SK-N-SH treated with all-trans-retinoic acid at 6 μM for 48 hours (cell line): ENCODE results near the gene IGF2BP1.
"Not testable (repeated sequence)": the region's sequence is repeated elsewhere in the genome, so short reads cannot be mapped to it uniquely, and the experiment has no call there.

ENCODE experiments used
- ATAC-seq: fragments of 200-7000 bp; cut with Tn5 transposase; 3 replicates; pipeline ENCODE4 v1.9.1; 2020; ENCODE audit warnings: mild to moderate bottlenecking, moderate library complexity
- ARNTL ChIP-seq: fragments of 450-650 bp; formaldehyde crosslinking; IDR thresholded peaks from 2 replicates; pipeline ENCODE4 v1.5.0; 2020; ENCODE audit warnings: low read depth, mild to moderate bottlenecking, moderate library complexity, borderline replicate concordance
- BACH2 ChIP-seq: fragments of 250-450 bp; sonication (Bioruptor Pico); IDR thresholded peaks from 2 replicates; pipeline ENCODE4 v1.9.0; 2021; ENCODE audit warnings: mild to moderate bottlenecking, borderline replicate concordance
- CREB5 ChIP-seq: fragments of 250-450 bp; sonication (Bioruptor Pico); IDR thresholded peaks from 2 replicates; pipeline ENCODE4 v1.5.1; 2020; ENCODE audit warnings: low read depth, mild to moderate bottlenecking, moderate library complexity
- CSDC2 ChIP-seq: fragments of 250-450 bp; sonication (Bioruptor Pico); IDR thresholded peaks from 2 replicates; pipeline ENCODE4 v1.5.0; 2020; ENCODE audit warnings: mild to moderate bottlenecking, moderate library complexity
- ESRRG ChIP-seq: fragments of 250-450 bp; sonication (Bioruptor Pico); IDR thresholded peaks from 2 replicates; pipeline ENCODE4 v1.6.1; 2021; ENCODE audit warnings: mild to moderate bottlenecking
- GLIS3 ChIP-seq: fragments of 250-450 bp; sonication (Bioruptor Pico); IDR thresholded peaks from 2 replicates; pipeline ENCODE4 v1.5.0; 2020; ENCODE audit warnings: mild to moderate bottlenecking, moderate library complexity
- OSR1 ChIP-seq: fragments of 250-450 bp; sonication (Bioruptor Pico); IDR thresholded peaks from 2 replicates; pipeline ENCODE4 v1.8.0; 2022; ENCODE audit warnings: moderate library complexity, mild to moderate bottlenecking, inconsistent platforms
- PATZ1 ChIP-seq: fragments of 250-450 bp; sonication (Bioruptor Pico); IDR thresholded peaks from 2 replicates; pipeline ENCODE4 v1.8.0; 2020; ENCODE audit warnings: mild to moderate bottlenecking, moderate library complexity, borderline replicate concordance
- PPARA ChIP-seq: fragments of 250-450 bp; sonication (Bioruptor Pico); IDR thresholded peaks from 2 replicates; pipeline ENCODE4 v1.5.0; 2020; ENCODE audit warnings: mild to moderate bottlenecking, borderline replicate concordance
- RARB ChIP-seq: fragments of 250-450 bp; sonication (Bioruptor Pico); IDR thresholded peaks from 2 replicates; pipeline ENCODE4 v1.8.0; 2021; ENCODE audit warnings: mild to moderate bottlenecking, moderate library complexity
- SNAI2 ChIP-seq: fragments of 250-450 bp; sonication (Bioruptor Pico); IDR thresholded peaks from 2 replicates; pipeline ENCODE4 v1.5.0; 2020; ENCODE audit warnings: mild to moderate bottlenecking, moderate library complexity
- TCF4 ChIP-seq: fragments of 250-450 bp; sonication (Bioruptor Pico); IDR thresholded peaks from 2 replicates; pipeline ENCODE4 v1.8.0; 2021; ENCODE audit warnings: mild to moderate bottlenecking, moderate library complexity, borderline replicate concordance
- TOX ChIP-seq: fragments of 250-450 bp; sonication (Bioruptor Pico); IDR thresholded peaks from 2 replicates; pipeline ENCODE4 v1.8.0; 2021; ENCODE audit warnings: mild to moderate bottlenecking, moderate library complexity, borderline replicate concordance
- TSHZ2 ChIP-seq: fragments of 250-450 bp; sonication (Bioruptor Pico); IDR thresholded peaks from 2 replicates; pipeline ENCODE4 v1.5.0; 2020; ENCODE audit warnings: mild to moderate bottlenecking, moderate library complexity
- ZC3H10 ChIP-seq: fragments of 250-450 bp; sonication (Bioruptor Pico); IDR thresholded peaks from 2 replicates; pipeline ENCODE4 v1.5.1; 2021; ENCODE audit warnings: mild to moderate bottlenecking, moderate library complexity
- ZFP3 ChIP-seq: fragments of 250-450 bp; sonication (Bioruptor Pico); IDR thresholded peaks from 2 replicates; pipeline ENCODE4 v1.5.0; 2020; ENCODE audit warnings: mild to moderate bottlenecking, moderate library complexity
- ZFP30 ChIP-seq: fragments of 450-650 bp; formaldehyde crosslinking; IDR thresholded peaks from 2 replicates; pipeline ENCODE4 v1.5.0; 2022; ENCODE audit warnings: mild to moderate bottlenecking, moderate library complexity
- ZNF565 ChIP-seq: fragments of 450-650 bp; formaldehyde crosslinking; conservative IDR thresholded peaks from 2 replicates; pipeline ENCODE4 v1.5.0; 2020; ENCODE audit warnings: low read depth, mild to moderate bottlenecking, moderate library complexity
- ZNF70 ChIP-seq: fragments of 450-650 bp; formaldehyde crosslinking; IDR thresholded peaks from 2 replicates; pipeline ENCODE4 v1.5.0; 2020; ENCODE audit warnings: mild to moderate bottlenecking, moderate library complexity
- TF ChIP-seq, protein P1 (sequence below): fragments of 250-450 bp; sonication (Bioruptor Pico); IDR thresholded peaks from 2 replicates; pipeline ENCODE4 v1.5.1; 2021; ENCODE audit warnings: mild to moderate bottlenecking, moderate library complexity

The IGF2BP1 gene

DNA sequence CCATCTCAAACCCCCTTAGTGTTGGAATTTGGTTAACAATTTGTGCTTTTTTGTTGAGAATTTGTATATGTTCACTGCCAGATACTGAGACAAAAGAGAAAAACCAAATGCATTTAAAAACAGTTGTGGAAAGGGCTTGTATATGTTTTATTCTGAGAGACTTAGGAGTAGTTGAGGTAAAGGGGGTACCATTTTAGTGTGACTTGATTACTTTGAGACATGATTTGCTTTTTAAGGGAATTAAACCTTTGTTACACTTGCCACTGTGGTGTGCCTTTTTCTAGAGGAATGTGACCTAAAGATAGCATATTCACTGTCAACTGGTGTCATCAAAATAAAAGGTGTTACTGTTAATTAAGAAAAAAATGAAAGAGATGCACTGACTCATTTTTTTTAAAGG is 4.5 kb downstream of the IGF2BP1 start:
- ATAC-seq = no peak
- TF ChIP-seq BACH2 (CRISPR knock-in tag) (no peak), CREB5 (no peak), ZFP3 (CRISPR knock-in tag) (no peak), CSDC2 (no peak), OSR1 (no peak), ESRRG (CRISPR knock-in tag) (no peak)

GRCh38 chr17:49002331-49002730 is 5.1 kb downstream of the IGF2BP1 start:
- no peak for ATAC-seq
- no peak for TF ChIP-seq SNAI2 (CRISPR knock-in tag)

GRCh38 chr17:49002766-49003165 is 5.6 kb downstream of the IGF2BP1 start:
- ATAC-seq = no peak
- TF ChIP-seq GLIS3 (CRISPR knock-in tag) (no peak), TOX (CRISPR knock-in tag) (no peak), OSR1 (no peak), PATZ1 (CRISPR knock-in tag) (no peak), PPARA (CRISPR knock-in tag) (no peak), CSDC2 (no peak), ZC3H10 (no peak), BACH2 (CRISPR knock-in tag) (no peak), SNAI2 (CRISPR knock-in tag) (no peak), TSHZ2 (CRISPR knock-in tag) (no peak), ZNF70 (CRISPR knock-in tag) (no peak), ZNF565 (CRISPR knock-in tag) (no peak)

- no peak for TF ChIP-seq PPARA (CRISPR knock-in tag)
- no peak for TF ChIP-seq BACH2 (CRISPR knock-in tag)
- no peak for TF ChIP-seq ARNTL (CRISPR knock-in tag)
- TF ChIP-seq SNAI2 (CRISPR knock-in tag) = no peak
- ATAC-seq = peak; percentile 33; the same call in 2 of the 3 replicates
Observed at GRCh38 chr17:49003557-49004511, 6.6 kb downstream of the IGF2BP1 start.

GRCh38 chr17:49005140-49005539 is 8.0 kb downstream of the IGF2BP1 start:
- ATAC-seq = no peak
- no peak for TF ChIP-seq PATZ1 (CRISPR knock-in tag)
- no peak for TF ChIP-seq TCF4 (CRISPR knock-in tag)
- TF ChIP-seq OSR1 = no peak
- TF ChIP-seq ZFP3 (CRISPR knock-in tag) = no peak
- TF ChIP-seq ZFP30 (CRISPR knock-in tag) = no peak
- TF ChIP-seq SNAI2 (CRISPR knock-in tag) = no peak
- no peak for TF ChIP-seq RARB
- no peak for TF ChIP-seq CREB5
- no peak for TF ChIP-seq ESRRG (CRISPR knock-in tag)
- TF ChIP-seq, protein P1, sequence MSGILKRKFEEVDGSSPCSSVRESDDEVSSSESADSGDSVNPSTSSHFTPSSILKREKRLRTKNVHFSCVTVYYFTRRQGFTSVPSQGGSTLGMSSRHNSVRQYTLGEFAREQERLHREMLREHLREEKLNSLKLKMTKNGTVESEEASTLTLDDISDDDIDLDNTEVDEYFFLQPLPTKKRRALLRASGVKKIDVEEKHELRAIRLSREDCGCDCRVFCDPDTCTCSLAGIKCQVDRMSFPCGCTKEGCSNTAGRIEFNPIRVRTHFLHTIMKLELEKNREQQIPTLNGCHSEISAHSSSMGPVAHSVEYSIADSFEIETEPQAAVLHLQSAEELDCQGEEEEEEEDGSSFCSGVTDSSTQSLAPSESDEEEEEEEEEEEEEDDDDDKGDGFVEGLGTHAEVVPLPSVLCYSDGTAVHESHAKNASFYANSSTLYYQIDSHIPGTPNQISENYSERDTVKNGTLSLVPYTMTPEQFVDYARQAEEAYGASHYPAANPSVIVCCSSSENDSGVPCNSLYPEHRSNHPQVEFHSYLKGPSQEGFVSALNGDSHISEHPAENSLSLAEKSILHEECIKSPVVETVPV (CRISPR knock-in tag) = no peak
- TF ChIP-seq PPARA (CRISPR knock-in tag) = no peak

DNA sequence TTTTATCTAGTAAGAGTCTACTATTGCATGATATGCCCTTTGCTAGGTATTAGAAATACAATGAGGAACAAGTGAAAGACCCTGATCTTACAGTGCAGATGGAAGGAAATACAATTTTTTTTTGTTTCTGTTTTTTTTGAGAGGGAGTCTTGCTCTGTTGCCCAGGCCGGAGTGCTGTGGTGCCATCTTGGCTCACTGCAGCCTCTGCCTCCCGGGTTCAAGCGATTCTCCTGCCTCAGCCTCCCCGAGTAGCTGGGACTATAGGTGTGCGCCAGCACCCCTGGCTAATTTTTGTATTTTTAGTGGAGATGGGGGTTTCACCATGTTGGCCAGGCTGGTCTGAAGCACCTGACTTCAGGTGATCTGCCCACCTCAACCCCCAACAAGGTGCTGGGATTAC is 11.7 kb downstream of the IGF2BP1 start:
- not testable (repeated sequence) for ATAC-seq
